Measurements from ENCODE around the gene TUBG1.
"Not testable (repeated sequence)": the region's sequence is repeated elsewhere in the genome, so short reads cannot be mapped to it uniquely, and the experiment has no call there.

The TUBG1 gene

GRCh38 chr17:42613699-42614295 is 4.3 kb downstream of the TUBG1 start:
- in situ Hi-C loops (cut with HindIII; ENCODE audit: low pct_ligation_motif_present, low sequenced_read_pairs): no loop called here

GRCh38 chr17:42617956-42618431 is 8.5 kb downstream of the TUBG1 start:
- no peak for DNase-seq
- no peak for TF ChIP-seq CTCF (IDR thresholded peaks at IDR 0.05; ENCODE audit: low read depth, low read length, missing control alignments)
- Histone ChIP-seq H3K4me3 (ENCODE audit: low read depth, low read length) (no peak overlapping the region), H3K27ac (no peak overlapping the region), H3K27me3 (replicated peaks) (no peaks in the 10 kb centered on the region), H3K36me3 (replicated peaks) (peaks cover 23% of the 10 kb centered on the region)
- in situ Hi-C loops (cut with HindIII; ENCODE audit: low pct_ligation_motif_present, low sequenced_read_pairs): no loop called here

More at GRCh38 chr17:42613699-42614295, 4.3 kb downstream of the TUBG1 start:
- H3K27me3 ChIP-seq (replicated peaks): no peaks in the 10 kb centered on the region
- no peak for DNase-seq
- H3K27ac ChIP-seq: no peak overlapping the region
- no peak for TF ChIP-seq CTCF (IDR thresholded peaks at IDR 0.05; ENCODE audit: low read depth, low read length, missing control alignments)
- H3K4me3 ChIP-seq (ENCODE audit: low read depth, low read length): no peak overlapping the region
- peaks cover 33% of the 10 kb centered on the region for H3K36me3 ChIP-seq (replicated peaks)

GRCh38 chr17:42618442-42619150 is 9.1 kb downstream of the TUBG1 start:
- H3K27me3 ChIP-seq (replicated peaks): no peaks in the 10 kb centered on the region
- H3K4me3 ChIP-seq (ENCODE audit: low read depth, low read length): no peak overlapping the region
- DNase-seq: no peak
- in situ Hi-C loops (cut with HindIII; ENCODE audit: low pct_ligation_motif_present, low sequenced_read_pairs): no loop called here
- peaks cover 17% of the 10 kb centered on the region for H3K36me3 ChIP-seq (replicated peaks)
- no peak overlapping the region for H3K27ac ChIP-seq
- no peak for TF ChIP-seq CTCF (IDR thresholded peaks at IDR 0.05; ENCODE audit: low read depth, low read length, missing control alignments)

- in situ Hi-C loops (cut with HindIII; ENCODE audit: low pct_ligation_motif_present, low sequenced_read_pairs); DNase-seq; H3K27ac ChIP-seq; H3K4me3 ChIP-seq (ENCODE audit: low read depth, low read length); H3K27me3 ChIP-seq (replicated peaks); H3K36me3 ChIP-seq (replicated peaks): not testable (repeated sequence)
Observed at GRCh38 chr17:42621987-42622386, 12.5 kb downstream of the TUBG1 start.

- Histone ChIP-seq H3K27ac (no peak overlapping the region), H3K27me3 (replicated peaks) (no peaks in the 10 kb centered on the region), H3K36me3 (replicated peaks) (no peaks in the 10 kb centered on the region), H3K4me3 (ENCODE audit: low read depth, low read length) (no peak overlapping the region)
- TF ChIP-seq CTCF (IDR thresholded peaks at IDR 0.05; ENCODE audit: low read depth, low read length, missing control alignments): no peak
- no peak for DNase-seq
- in situ Hi-C loops (cut with HindIII; ENCODE audit: low pct_ligation_motif_present, low sequenced_read_pairs): no loop called here
Observed at GRCh38 chr17:42623271-42623670, 13.8 kb downstream of the TUBG1 start.

GRCh38 chr17:42623732-42624596 is 14.5 kb downstream of the TUBG1 start:
- in situ Hi-C loops (cut with HindIII; ENCODE audit: low pct_ligation_motif_present, low sequenced_read_pairs): no loop called here
- Histone ChIP-seq H3K27me3 (replicated peaks) (no peaks in the 10 kb centered on the region), H3K27ac (no peak overlapping the region), H3K4me3 (ENCODE audit: low read depth, low read length) (no peak overlapping the region), H3K36me3 (replicated peaks) (no peaks in the 10 kb centered on the region)
- peak; percentile 12 for TF ChIP-seq CTCF (IDR thresholded peaks at IDR 0.05; ENCODE audit: low read depth, low read length, missing control alignments)
- no peak for DNase-seq

- H3K27ac ChIP-seq; in situ Hi-C loops (cut with HindIII; ENCODE audit: low pct_ligation_motif_present, low sequenced_read_pairs): not testable (repeated sequence)
Observed at GRCh38 chr17:42627032-42627764, 17.7 kb downstream of the TUBG1 start.

More at GRCh38 chr17:42627032-42627764, 17.7 kb downstream of the TUBG1 start:
- H3K27me3 ChIP-seq (replicated peaks); H3K36me3 ChIP-seq (replicated peaks); H3K4me3 ChIP-seq (ENCODE audit: low read depth, low read length); DNase-seq: not testable (repeated sequence)
